Subcutaneous abdominal adipose tissue (tissue), 5 donors: ENCODE measurements around the gene ANKRD11.
"Not testable (repeated sequence)": the region's sequence is repeated elsewhere in the genome, so short reads cannot be mapped to it uniquely, and the experiment has no call there.

ENCODE experiments used
- H3K27ac ChIP-seq: one replicate; pipeline ENCODE4 v1.7.0; 2013; ENCODE audit warnings: low read depth, mild to moderate bottlenecking, inconsistent platforms, low read length, moderate library complexity
- H3K27me3 ChIP-seq, 5 donors: one replicate each; pipeline ENCODE4 v1.7.0; 2013; ENCODE audit warnings: low read length in 5 of 5, inconsistent platforms in 1 of 5; ENCODE audit not compliant: control insufficient read depth in 5 of 5, insufficient read depth in 4 of 5
- H3K36me3 ChIP-seq, 5 donors: one replicate each; pipeline ENCODE4 v1.7.0; 2013; ENCODE audit warnings: low read length in 5 of 5; ENCODE audit not compliant: control insufficient read depth in 5 of 5, insufficient read depth in 5 of 5
- H3K4me1 ChIP-seq, 5 donors: one replicate each; pipeline ENCODE4 v1.7.0; 2013; ENCODE audit warnings: low read length in 5 of 5, mild to moderate bottlenecking in 3 of 5, moderate library complexity in 1 of 5; ENCODE audit not compliant: control insufficient read depth in 5 of 5, insufficient read depth in 5 of 5
- H3K4me3 ChIP-seq, 5 donors: one replicate each; pipeline ENCODE4 v1.7.0; 2013; ENCODE audit warnings: low read length in 5 of 5, low read depth in 1 of 5
- H3K9ac ChIP-seq, 5 donors: one replicate each; pipeline ENCODE4 v1.7.0; 2013; ENCODE audit warnings: low read length in 5 of 5, mild to moderate bottlenecking in 4 of 5, moderate library complexity in 3 of 5
- H3K9me3 ChIP-seq, 5 donors: one replicate each; pipeline ENCODE4 v1.7.0; 2013; ENCODE audit warnings: low read length in 5 of 5; ENCODE audit not compliant: control insufficient read depth in 5 of 5
- donor health status: healthy.
- donor health status: healthy.
- donor health status: healthy.
- donor health status: healthy.
- donor health status: healthy.

Gene ANKRD11

DNA sequence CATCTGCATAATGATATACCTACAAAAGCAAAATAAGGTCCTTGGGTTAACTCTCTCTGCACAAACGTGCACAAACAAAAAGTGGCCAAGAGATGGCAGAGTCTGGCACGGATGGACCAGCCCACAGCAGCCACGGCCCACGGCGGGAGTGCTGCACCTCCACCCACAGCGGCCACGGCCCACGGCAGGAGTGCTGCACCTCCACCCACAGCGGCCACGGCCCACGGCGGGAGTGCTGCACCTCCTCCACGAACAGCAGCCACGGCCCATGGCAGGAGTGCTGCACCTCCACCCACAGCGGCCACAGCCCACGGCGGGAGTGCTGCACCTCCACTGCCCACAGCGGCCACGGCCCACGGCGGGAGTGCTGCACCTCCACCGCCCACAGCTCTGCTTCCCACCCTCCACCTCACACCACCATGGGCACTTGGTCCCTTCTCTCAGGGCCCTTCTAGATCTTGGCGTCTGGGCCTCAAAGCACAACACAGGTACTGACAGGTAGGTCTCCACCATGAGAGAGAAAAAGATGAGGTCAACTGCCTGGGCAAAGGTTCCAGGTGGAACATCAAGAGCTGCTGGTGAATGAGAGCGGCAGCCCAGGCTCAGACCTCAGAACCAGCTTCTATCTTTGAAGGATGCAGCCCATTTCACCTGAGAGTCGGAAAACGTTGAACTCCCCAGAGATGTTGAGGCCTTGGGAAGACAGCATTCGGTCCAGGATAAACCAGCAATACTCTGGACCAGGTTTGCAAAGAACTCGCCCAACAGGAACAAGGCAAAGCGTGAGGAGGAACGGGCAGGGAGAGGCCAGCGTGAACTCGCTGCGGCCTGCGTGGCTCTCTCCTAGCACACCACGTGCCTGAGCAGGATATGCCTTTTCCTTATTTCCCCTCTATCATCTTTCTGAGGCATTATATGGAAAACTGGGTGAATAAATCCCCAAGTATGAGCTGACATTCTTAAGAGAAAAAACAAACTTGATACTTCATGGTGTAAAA lies 148.4 kb downstream of the ANKRD11 start:
- no peak overlapping the region for H3K4me3 ChIP-seq
- no peaks in the 10 kb centered on the region for H3K9me3 ChIP-seq
- no peaks in the 10 kb centered on the region for H3K27me3 ChIP-seq
- no peak overlapping the region for H3K27ac ChIP-seq
- H3K4me1 ChIP-seq = peaks cover 6 to 34% (median 27%) of the 10 kb centered on the region in 5 donors
- no peak overlapping the region for H3K9ac ChIP-seq
- H3K36me3 ChIP-seq = no peaks in the 10 kb centered on the region

DNA sequence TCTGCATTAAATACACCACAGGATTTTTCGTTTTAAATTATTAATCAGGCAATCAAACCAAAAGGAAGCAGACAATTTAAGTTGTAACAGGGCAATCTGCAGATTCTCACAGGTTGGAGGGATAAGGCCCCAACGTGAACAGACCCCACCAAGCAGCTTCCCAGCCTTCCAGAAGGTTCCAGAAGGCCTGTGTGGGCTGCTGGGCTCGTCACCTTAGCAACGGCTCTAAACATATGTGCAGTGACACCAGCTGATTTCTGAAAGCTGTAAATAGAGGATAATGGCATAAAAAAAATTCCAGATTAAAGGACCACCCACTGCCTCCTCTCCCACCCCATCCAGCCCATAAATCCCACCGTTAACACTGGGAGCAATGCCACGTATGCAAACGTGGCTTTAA lies 149.1 kb downstream of the ANKRD11 start:
- Histone ChIP-seq H3K27ac (no peak overlapping the region), H3K27me3 (no peaks in the 10 kb centered on the region), H3K9me3 (no peaks in the 10 kb centered on the region), H3K36me3 (no peaks in the 10 kb centered on the region), H3K4me3 (no peak overlapping the region), H3K9ac (no peak overlapping the region), H3K4me1 (peaks cover 6 to 34% (median 27%) of the 10 kb centered on the region in 5 donors)

DNA sequence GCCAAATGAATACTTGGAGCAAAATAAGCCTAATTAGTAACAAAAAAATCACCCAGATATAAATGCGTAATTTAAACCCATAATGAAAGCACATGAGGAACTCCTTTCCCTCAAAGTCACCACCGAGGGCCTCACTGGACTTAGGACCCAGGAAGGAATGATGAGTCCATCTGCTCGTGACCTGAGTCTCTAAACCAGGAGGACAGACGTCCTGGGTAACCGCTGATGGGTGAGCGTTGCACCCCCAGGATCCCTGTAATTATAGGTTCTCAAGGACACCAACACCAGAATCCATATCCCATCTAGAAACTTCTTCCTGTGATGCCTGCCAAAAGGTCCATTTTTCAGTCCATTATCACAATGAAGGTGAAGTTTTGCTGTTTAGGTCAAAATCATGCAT lies 151.5 kb downstream of the ANKRD11 start:
- peaks cover 16 to 43% (median 28%) of the 10 kb centered on the region in 5 donors for H3K4me1 ChIP-seq
- H3K27me3 ChIP-seq = no peaks in the 10 kb centered on the region
- H3K27ac ChIP-seq = no peak overlapping the region
- H3K4me3 ChIP-seq = no peak overlapping the region
- no peaks in the 10 kb centered on the region for H3K36me3 ChIP-seq
- H3K9ac ChIP-seq = no peak overlapping the region
- H3K9me3 ChIP-seq = no peaks in the 10 kb centered on the region

- no peak overlapping the region for H3K9ac ChIP-seq
- H3K36me3 ChIP-seq = no peaks in the 10 kb centered on the region
- H3K4me1 ChIP-seq = peaks cover 17 to 44% (median 30%) of the 10 kb centered on the region in 5 donors
- no peak overlapping the region for H3K4me3 ChIP-seq
- H3K9me3 ChIP-seq = no peaks in the 10 kb centered on the region
- no peak overlapping the region for H3K27ac ChIP-seq
- H3K27me3 ChIP-seq = no peaks in the 10 kb centered on the region
Measured at GRCh38 chr16:89337965-89338364, 152.4 kb downstream of the ANKRD11 start.

DNA sequence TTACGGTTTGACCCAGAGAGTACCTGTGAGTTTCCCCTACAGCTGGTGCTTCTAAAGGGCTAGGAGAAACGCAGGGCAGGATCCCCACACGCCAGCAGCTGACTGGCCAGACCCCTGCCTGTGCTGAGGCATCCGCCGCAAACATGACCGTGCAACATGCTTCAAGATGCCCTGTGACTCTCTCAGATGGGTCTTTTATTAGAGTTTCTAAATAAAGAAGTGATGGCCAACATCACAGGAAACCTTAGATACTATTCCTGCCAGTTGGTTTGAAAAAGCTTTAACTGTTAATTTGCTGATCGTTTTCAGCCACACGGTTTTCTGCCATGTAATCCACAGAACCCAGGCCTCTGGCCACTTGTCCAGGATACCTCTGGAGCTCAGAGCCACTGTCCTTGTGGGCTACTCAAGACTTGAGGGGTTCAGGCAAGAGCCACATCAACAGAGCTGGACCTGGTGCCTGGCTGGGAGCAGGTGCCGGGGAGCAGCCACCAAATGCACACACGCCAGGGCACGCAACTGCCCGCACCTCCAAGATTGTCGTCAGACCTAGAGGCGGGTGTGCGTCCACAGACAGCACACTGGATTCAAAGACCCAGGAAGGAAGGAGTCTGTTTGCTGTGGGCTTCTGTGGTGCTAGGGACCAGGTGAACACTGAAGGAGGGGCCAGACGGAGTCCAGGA lies 154.4 kb downstream of the ANKRD11 start:
- no peaks in the 10 kb centered on the region for H3K9me3 ChIP-seq
- no peak overlapping the region for H3K4me3 ChIP-seq
- H3K27ac ChIP-seq = no peak overlapping the region
- H3K9ac ChIP-seq = peak overlapping the region in 1 of 5 donors; percentile 21
- no peaks in the 10 kb centered on the region for H3K27me3 ChIP-seq
- H3K4me1 ChIP-seq = peaks cover 17 to 48% (median 29%) of the 10 kb centered on the region in 5 donors
- no peaks in the 10 kb centered on the region for H3K36me3 ChIP-seq

DNA sequence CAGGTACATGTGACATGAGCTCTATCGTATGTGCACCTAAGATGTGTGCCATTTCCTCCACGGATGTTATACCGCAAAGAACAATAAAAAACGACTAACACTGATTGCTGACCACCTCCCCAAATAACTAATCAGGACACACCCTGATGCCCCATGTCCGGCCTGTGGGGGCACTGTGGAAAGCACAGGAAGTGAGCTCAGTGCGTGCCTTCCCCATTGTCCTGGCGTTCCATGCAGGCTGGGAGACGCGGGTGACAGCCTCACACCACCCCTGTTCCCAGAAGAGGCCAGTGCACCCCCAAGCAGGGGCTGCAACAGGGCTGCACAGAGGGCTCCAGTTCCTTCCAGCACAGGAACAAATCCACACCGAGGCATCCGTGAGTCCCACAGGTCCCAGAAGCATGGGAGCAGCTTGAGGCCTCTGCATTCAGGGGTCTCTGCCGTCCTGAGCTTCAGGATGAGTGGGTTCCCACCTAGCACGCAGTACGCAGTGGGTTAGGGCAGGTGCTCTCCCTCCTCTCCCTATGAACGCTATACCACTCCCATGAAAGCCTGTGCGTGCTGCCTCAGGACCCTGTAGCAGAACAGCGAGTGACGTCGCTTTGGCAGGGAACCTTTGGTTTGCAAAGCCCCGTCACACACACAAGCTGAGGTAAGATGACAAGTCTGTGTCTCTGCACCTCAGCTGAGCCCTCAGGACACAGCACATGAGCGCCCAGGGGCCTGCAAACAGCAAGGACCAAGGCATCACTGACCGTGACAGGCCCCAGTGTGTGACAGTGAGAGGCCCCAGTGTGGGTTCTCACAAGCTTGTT lies 155.2 kb downstream of the ANKRD11 start:
- H3K9ac ChIP-seq = peak overlapping the region in 1 of 5 donors; percentile 21
- H3K4me1 ChIP-seq = peaks cover 19 to 54% (median 32%) of the 10 kb centered on the region in 5 donors
- no peaks in the 10 kb centered on the region for H3K9me3 ChIP-seq

DNA sequence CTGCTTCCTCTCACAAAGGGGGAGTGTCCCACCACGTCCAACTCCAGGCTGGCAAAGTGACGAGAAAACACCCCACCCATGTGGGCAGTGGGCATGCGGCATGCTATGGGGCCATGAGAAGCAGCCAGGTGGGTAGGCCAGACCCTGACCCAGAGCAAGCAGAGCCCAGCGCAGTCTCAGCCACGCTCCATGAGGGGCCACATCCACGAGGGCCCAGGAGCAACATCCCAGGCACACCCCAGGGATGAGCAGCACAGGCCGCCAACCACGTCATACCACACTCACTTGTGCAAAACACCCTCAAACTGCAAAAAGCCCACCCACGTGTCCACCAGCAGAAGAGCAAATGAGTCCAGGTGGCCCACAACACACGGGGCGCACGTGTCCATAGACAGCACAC lies 155.9 kb downstream of the ANKRD11 start:
- Histone ChIP-seq H3K27me3 (no peaks in the 10 kb centered on the region), H3K4me1 (peaks cover 21 to 58% (median 34%) of the 10 kb centered on the region in 5 donors), H3K36me3 (no peaks in the 10 kb centered on the region), H3K9ac (peak overlapping the region in 2 of 5 donors; percentile 44 to 49), H3K27ac (peak overlapping the region; percentile 37), H3K4me3 (no peak overlapping the region), H3K9me3 (no peaks in the 10 kb centered on the region)

More for the DNA sequence above, 155.2 kb downstream of the ANKRD11 start:
- no peaks in the 10 kb centered on the region for H3K36me3 ChIP-seq
- H3K27ac ChIP-seq = no peak overlapping the region
- H3K27me3 ChIP-seq = no peaks in the 10 kb centered on the region
- H3K4me3 ChIP-seq = peak overlapping the region in 2 of 5 donors; percentile 10 to 28

DNA sequence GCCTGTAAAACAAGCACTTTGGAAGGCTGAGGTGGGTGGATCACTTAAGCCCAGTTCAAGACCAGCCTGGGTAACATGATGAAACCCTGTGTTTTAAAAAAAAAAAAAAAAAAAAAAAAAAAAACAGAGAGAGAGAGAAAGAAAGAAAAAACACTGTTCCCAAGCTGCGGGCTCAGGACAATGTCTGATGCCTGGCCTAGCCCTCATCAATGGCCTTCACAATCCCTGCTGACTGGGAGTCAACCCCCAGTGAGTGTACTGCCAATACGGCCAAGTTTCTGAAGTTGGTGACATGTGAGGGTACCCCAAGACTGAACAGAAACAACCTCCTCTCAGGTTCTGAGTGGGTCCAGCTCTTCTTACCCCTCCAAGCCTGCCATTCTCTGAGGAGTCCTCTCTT lies 156.3 kb downstream of the ANKRD11 start:
- no peaks in the 10 kb centered on the region for H3K27me3 ChIP-seq
- H3K9ac ChIP-seq = peak overlapping the region in 2 of 5 donors; percentile 44 to 49
- peak overlapping the region; percentile 37 for H3K27ac ChIP-seq
- no peak overlapping the region for H3K4me3 ChIP-seq
- no peaks in the 10 kb centered on the region for H3K36me3 ChIP-seq
- no peaks in the 10 kb centered on the region for H3K9me3 ChIP-seq
- peaks cover 22 to 62% (median 34%) of the 10 kb centered on the region in 5 donors for H3K4me1 ChIP-seq

DNA sequence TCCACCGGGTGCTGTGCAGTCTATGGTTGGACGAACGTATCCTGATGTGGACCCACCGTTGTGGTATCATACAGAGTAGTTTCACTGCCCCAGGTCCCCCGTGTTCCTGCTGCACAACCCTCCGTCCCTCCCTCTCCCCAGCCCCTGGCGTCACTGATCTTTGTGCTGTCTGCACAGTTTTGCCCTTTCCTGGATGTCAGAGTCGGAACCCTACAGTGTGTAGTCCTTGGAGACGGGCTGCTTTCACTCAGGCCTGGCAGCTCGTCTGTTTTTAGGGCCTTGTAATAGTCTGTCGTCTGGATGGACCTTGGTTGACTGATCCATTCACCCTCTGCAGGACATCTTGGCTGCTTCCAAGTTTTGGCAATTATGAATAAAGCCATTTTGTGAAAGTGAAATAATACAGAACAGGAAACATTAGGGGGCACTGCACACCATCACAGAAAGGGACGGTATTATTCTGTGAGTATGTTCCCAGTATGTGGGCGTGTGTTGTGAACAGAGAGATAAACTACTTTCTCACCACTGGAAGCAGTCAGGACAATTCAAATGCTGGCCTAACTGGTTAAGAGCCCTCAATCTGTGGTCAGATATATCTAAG lies 156.9 kb downstream of the ANKRD11 start:
- not testable (repeated sequence) for H3K36me3 ChIP-seq, H3K27me3 ChIP-seq, H3K9ac ChIP-seq, H3K9me3 ChIP-seq, H3K4me3 ChIP-seq
- Histone ChIP-seq H3K4me1 (peaks cover 20 to 60% (median 34%) of the 10 kb centered on the region in 5 donors), H3K27ac (peak overlapping the region; percentile 37)
